ENCODE measurements around the gene TSPAN4. TPM values are rescaled to one million over a fixed set of nuclear protein-coding genes. Genes with fewer than 3 reads are reported as not detected.

The TSPAN4 gene
- total RNA-seq, 2 experiments from 2014 or later = 9.4 to 12.1 TPM

DNA sequence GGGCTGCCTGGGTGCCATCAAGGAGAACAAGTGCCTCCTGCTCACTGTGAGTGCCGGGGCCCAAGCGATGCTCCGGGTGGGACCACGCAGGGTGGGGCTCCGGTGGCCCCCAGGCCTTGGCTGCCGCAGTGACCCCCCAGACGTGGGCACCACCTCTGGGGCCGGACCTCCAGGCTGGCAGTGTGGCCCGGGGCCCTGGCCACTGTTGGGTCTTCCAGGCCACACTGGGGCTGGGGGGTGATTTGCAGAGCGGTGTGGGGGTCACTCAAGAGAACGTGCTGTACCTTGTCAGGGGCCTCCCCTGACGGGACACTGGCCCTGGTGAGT lies 20.0 kb downstream of the TSPAN4 start:
- DNase-seq (ENCODE audit: low spot score) = no peak
- CTCF ChIA-PET (ENCODE audit: unreplicated experiment) = no interaction called here
- BruUV-seq (replicated peaks) = no TSS peak

DNA sequence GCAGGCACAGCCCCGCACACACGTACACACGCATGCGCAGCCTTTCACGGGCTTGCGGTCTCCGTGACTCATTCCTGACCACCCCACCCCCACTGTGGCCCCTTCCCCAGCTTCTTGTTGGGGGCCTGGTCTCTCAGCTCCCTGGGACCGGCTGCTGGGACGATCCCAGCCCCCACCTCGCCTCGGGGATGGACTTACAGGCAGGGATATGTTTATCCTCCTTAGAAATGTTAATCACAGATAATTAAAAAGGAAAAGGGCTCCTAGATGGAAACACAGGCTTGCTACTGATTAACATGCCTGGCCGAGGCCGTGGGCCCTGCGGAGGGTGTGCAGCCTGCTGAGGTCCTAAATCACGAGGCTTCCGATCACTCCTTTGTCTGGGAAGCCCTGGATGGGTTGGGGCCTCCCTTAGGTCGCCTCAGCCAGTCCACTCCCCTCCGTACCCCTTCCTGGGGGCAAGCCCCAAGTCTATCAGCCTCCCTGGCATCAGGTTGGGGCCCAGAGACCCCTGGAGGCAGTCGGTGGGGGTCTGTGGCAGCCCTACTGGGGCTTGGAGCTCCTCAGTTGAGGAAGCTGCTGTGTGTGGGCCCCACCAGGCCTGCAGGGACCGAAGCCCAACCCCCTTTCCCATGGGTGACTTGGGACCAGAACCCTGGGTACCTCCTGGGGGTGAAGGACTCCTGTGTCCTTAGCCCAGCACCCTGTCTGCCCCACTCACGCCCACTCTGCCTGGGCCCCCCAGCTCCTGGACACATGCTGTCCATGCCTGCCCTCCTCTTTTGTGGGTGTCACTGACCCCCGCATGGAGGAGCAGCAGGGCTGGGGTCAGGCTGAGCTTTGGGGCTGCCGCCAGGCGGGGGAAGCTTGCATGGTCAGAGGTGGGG lies 20.6 kb downstream of the TSPAN4 start:
- H3K4me1 ChIP-seq (ENCODE audit: insufficient read depth, low read length, poor library complexity, severe bottlenecking) = no peaks in the 10 kb centered on the region
- intact Hi-C loops (cut with micrococcal nuclease; ENCODE audit: unreplicated experiment) = no loop called here
- H3K9me2 ChIP-seq (ENCODE audit: insufficient read depth, low read length) = no peaks in the 10 kb centered on the region
- H2AFZ ChIP-seq (ENCODE audit: low read length) = no peak overlapping the region
- no peak overlapping the region for H3K4me3 ChIP-seq (ENCODE audit: low read depth, low read length, poor library complexity, severe bottlenecking)
- no peak overlapping the region for H3K4me2 ChIP-seq (ENCODE audit: low read length)
- no TSS peak for BruUV-seq (replicated peaks)
- H3K79me2 ChIP-seq (ENCODE audit: insufficient read depth, low read depth, low read length) = no peaks in the 10 kb centered on the region
- no peaks in the 10 kb centered on the region for H3K9me3 ChIP-seq (ENCODE audit: low read length)
- H4K20me1 ChIP-seq (ENCODE audit: insufficient read depth, low read length) = no peaks in the 10 kb centered on the region
- no peaks in the 10 kb centered on the region for H3K36me3 ChIP-seq (ENCODE audit: insufficient read depth, low read length)
- ChIA-PET POLR2A (no interaction called here), CTCF (ENCODE audit: unreplicated experiment) (no interaction called here)
- no peak for TF ChIP-seq EZH2phosphoT487 (IDR thresholded peaks at IDR 0.05; ENCODE audit: borderline replicate concordance, low read depth, low read length)
- TF ChIP-seq, protein P1, sequence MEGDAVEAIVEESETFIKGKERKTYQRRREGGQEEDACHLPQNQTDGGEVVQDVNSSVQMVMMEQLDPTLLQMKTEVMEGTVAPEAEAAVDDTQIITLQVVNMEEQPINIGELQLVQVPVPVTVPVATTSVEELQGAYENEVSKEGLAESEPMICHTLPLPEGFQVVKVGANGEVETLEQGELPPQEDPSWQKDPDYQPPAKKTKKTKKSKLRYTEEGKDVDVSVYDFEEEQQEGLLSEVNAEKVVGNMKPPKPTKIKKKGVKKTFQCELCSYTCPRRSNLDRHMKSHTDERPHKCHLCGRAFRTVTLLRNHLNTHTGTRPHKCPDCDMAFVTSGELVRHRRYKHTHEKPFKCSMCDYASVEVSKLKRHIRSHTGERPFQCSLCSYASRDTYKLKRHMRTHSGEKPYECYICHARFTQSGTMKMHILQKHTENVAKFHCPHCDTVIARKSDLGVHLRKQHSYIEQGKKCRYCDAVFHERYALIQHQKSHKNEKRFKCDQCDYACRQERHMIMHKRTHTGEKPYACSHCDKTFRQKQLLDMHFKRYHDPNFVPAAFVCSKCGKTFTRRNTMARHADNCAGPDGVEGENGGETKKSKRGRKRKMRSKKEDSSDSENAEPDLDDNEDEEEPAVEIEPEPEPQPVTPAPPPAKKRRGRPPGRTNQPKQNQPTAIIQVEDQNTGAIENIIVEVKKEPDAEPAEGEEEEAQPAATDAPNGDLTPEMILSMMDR (conservative IDR thresholded peaks at IDR 0.05; ENCODE audit: low read length) = no peak
- no peak for DNase-seq (ENCODE audit: low spot score)
- H3K27ac ChIP-seq (ENCODE audit: low read depth, low read length, poor library complexity, severe bottlenecking) = no peak overlapping the region

More for the DNA sequence above, 20.0 kb downstream of the TSPAN4 start:
- H2AFZ ChIP-seq (ENCODE audit: low read length) = no peak overlapping the region
- no peaks in the 10 kb centered on the region for H3K9me2 ChIP-seq (ENCODE audit: insufficient read depth, low read length)
- H3K27ac ChIP-seq (ENCODE audit: low read depth, low read length, poor library complexity, severe bottlenecking) = no peak overlapping the region
- H3K4me3 ChIP-seq (ENCODE audit: low read depth, low read length, poor library complexity, severe bottlenecking) = no peak overlapping the region
- H4K20me1 ChIP-seq (ENCODE audit: insufficient read depth, low read length) = no peaks in the 10 kb centered on the region
- no peaks in the 10 kb centered on the region for H3K36me3 ChIP-seq (ENCODE audit: insufficient read depth, low read length)
- intact Hi-C loops (cut with micrococcal nuclease; ENCODE audit: unreplicated experiment) = no loop called here
- TF ChIP-seq, protein P1 (conservative IDR thresholded peaks at IDR 0.05; ENCODE audit: low read length) = no peak
- TF ChIP-seq EZH2phosphoT487 (IDR thresholded peaks at IDR 0.05; ENCODE audit: borderline replicate concordance, low read depth, low read length) = no peak
- POLR2A ChIA-PET = no interaction called here
- H3K9me3 ChIP-seq (ENCODE audit: low read length) = no peaks in the 10 kb centered on the region
- H3K4me2 ChIP-seq (ENCODE audit: low read length) = no peak overlapping the region
- no peaks in the 10 kb centered on the region for H3K79me2 ChIP-seq (ENCODE audit: insufficient read depth, low read depth, low read length)
- H3K4me1 ChIP-seq (ENCODE audit: insufficient read depth, low read length, poor library complexity, severe bottlenecking) = no peaks in the 10 kb centered on the region

All from OCI-LY7 (cell line).